CD14-positive monocyte (primary cell): ENCODE measurements around the gene PON3. TPM values are rescaled to one million over a fixed set of nuclear protein-coding genes. Genes with fewer than 3 reads are reported as not detected.

Source experiments
- DNase-seq, 3 donors: peaks; one replicate each; pipeline ENCODE4 v3.0.0-alpha.2; 2011 to 2022
- H2AFZ ChIP-seq: 2 replicates; pipeline ENCODE4 v1.6.0; 2012; ENCODE audit warnings: mild to moderate bottlenecking, low read depth, low read length, inconsistent platforms; ENCODE audit not compliant: insufficient read depth, poor library complexity, severe bottlenecking
- H3K27ac ChIP-seq, 2 donors: 1 replicate in 1 of 2; 2 replicates in 1 of 2; pipeline ENCODE4 v1.5.1; 2012 to 2013; ENCODE audit warnings: low read length in 2 of 2, control low read depth in 1 of 2, inconsistent platforms in 1 of 2, low read depth in 1 of 2, mild to moderate bottlenecking in 1 of 2
- H3K27me3 ChIP-seq, 2 donors: one replicate each; pipeline versions ENCODE4 v1.6.0 to v1.6.1; 2011 to 2013; ENCODE audit warnings: low read length in 2 of 2; ENCODE audit not compliant: control insufficient read depth in 2 of 2, insufficient read depth in 2 of 2
- H3K36me3 ChIP-seq, 2 donors: replicated peaks in 1 of 2; 1 replicate in 1 of 2; 2 replicates in 1 of 2; pipeline versions ENCODE4 v1.5.1 to v1.6.1; 2012 to 2013; ENCODE audit warnings: low read length in 2 of 2, control low read depth in 1 of 2, inconsistent platforms in 1 of 2, mild to moderate bottlenecking in 1 of 2; ENCODE audit not compliant: insufficient read depth in 2 of 2, control insufficient read depth in 1 of 2
- H3K4me1 ChIP-seq, 2 donors: 1 replicate in 1 of 2; 2 replicates in 1 of 2; pipeline versions ENCODE4 v1.5.1 to v1.6.1; 2012 to 2013; ENCODE audit warnings: low read length in 2 of 2, control low read depth in 1 of 2, inconsistent platforms in 1 of 2, mild to moderate bottlenecking in 1 of 2, moderate library complexity in 1 of 2; ENCODE audit not compliant: insufficient read depth in 2 of 2, control insufficient read depth in 1 of 2
- H3K4me2 ChIP-seq: replicated peaks from 2 replicates; pipeline ENCODE3; 2012; ENCODE audit warnings: low read length, moderate library complexity, mild to moderate bottlenecking; ENCODE audit not compliant: poor library complexity, severe bottlenecking; ENCODE audit errors: extremely low read depth
- H3K4me3 ChIP-seq, 3 experiments: fragments of 200-600 bp in 1 of 3; sonication (generic) in 1 of 3; replicated peaks in 1 of 3; 1 replicate in 2 of 3; 2 replicates in 1 of 3; pipeline ENCODE4 v1.5.1; 2011 to 2013; ENCODE audit warnings: low read length in 3 of 3, mild to moderate bottlenecking in 3 of 3, control low read depth in 2 of 3, low read depth in 2 of 3, inconsistent platforms in 1 of 3, moderate library complexity in 1 of 3
- H3K79me2 ChIP-seq: 2 replicates; pipeline ENCODE4 v1.6.0; 2012; ENCODE audit warnings: mild to moderate bottlenecking, control low read depth, inconsistent platforms, low read length, moderate library complexity; ENCODE audit not compliant: insufficient read depth
- H3K9ac ChIP-seq: 2 replicates; pipeline ENCODE4 v1.6.0; 2017; ENCODE audit warnings: low read length, mild to moderate bottlenecking; ENCODE audit not compliant: insufficient read depth, poor library complexity, severe bottlenecking
- H3K9me3 ChIP-seq, 2 donors: replicated peaks in 1 of 2; 1 replicate in 1 of 2; 2 replicates in 1 of 2; pipeline versions ENCODE4 v1.5.1 to v1.6.1; 2012 to 2013; ENCODE audit warnings: low read length in 2 of 2, control low read depth in 1 of 2; ENCODE audit not compliant: control insufficient read depth in 1 of 2, insufficient read depth in 1 of 2
- H4K20me1 ChIP-seq: 2 replicates; pipeline ENCODE4 v1.6.0; 2012; ENCODE audit warnings: mild to moderate bottlenecking, low read length, control low read depth, moderate library complexity; ENCODE audit not compliant: insufficient read depth
- H3K27ac Mint-ChIP-seq, 7 donors: one replicate each; pipeline ENCODE4 v1.8.0; 2020; ENCODE audit warnings: mild to moderate bottlenecking in 7 of 7, mixed read lengths in 7 of 7, moderate library complexity in 6 of 7, inconsistent platforms in 2 of 7
- H3K27me3 Mint-ChIP-seq, 3 donors: one replicate each; pipeline ENCODE4 v1.8.0; 2021 to 2022; ENCODE audit warnings: low read depth in 3 of 3, mild to moderate bottlenecking in 3 of 3, mixed read lengths in 3 of 3, moderate library complexity in 3 of 3, inconsistent platforms in 1 of 3
- H3K36me3 Mint-ChIP-seq, 2 donors: one replicate each; pipeline ENCODE4 v1.8.0; 2020; ENCODE audit warnings: mixed read lengths in 2 of 2, inconsistent platforms in 1 of 2, mild to moderate bottlenecking in 1 of 2
- H3K4me1 Mint-ChIP-seq: one replicate; pipeline ENCODE4 v1.8.0; 2020; ENCODE audit warnings: mild to moderate bottlenecking, mixed read lengths
- H3K4me3 Mint-ChIP-seq, 2 donors: one replicate each; pipeline ENCODE4 v1.8.0; 2020; ENCODE audit warnings: mild to moderate bottlenecking in 2 of 2, mixed read lengths in 2 of 2, moderate library complexity in 1 of 2
- H3K9me3 Mint-ChIP-seq, 7 donors: one replicate each; pipeline ENCODE4 v1.8.0; 2020 to 2022; ENCODE audit warnings: mixed read lengths in 7 of 7, mild to moderate bottlenecking in 6 of 7, moderate library complexity in 6 of 7, inconsistent platforms in 2 of 7
- WGBS: methylation state at CpG from one replicate; pipeline ENCODE4 v1.1.5; 2013; ENCODE audit warnings: missing lambda C conversion rate; ENCODE audit not compliant: insufficient coverage; 5-methylcytosine and 5-hydroxymethylcytosine counted together
- intact Hi-C, 2 donors: fragments of 100-400 bp; cut with micrococcal nuclease; formaldehyde crosslinking; loops; one replicate each; pipeline versions ENCODE4 v1.15.0 to v1.15.1; 2023
- polyA plus RNA-seq, 3 donors: library from polyadenylated mRNA; depleted of rRNA in 1 of 3; unstranded in 2 of 3; stranded (reverse) in 1 of 3; fragments of 300-500 nt in 2 of 3; fragments of >200 nt in 1 of 3; fragmentation: Illumina TruSeq in 2 of 3; gene quantifications; 1 replicate in 2 of 3; 2 replicates in 1 of 3; pipeline ENCODE4 v1.2.3, GENCODE V29; 2012 to 2021
- TF ChIP-seq, protein P1 (sequence below): fragments of 200-600 bp; IDR thresholded peaks from one replicate; pipeline ENCODE4 v1.8.0; 2022; ENCODE audit warnings: antibody characterized with exemption, mild to moderate bottlenecking

The PON3 gene
- polyA plus RNA-seq, 3 donors: not detected

DNA sequence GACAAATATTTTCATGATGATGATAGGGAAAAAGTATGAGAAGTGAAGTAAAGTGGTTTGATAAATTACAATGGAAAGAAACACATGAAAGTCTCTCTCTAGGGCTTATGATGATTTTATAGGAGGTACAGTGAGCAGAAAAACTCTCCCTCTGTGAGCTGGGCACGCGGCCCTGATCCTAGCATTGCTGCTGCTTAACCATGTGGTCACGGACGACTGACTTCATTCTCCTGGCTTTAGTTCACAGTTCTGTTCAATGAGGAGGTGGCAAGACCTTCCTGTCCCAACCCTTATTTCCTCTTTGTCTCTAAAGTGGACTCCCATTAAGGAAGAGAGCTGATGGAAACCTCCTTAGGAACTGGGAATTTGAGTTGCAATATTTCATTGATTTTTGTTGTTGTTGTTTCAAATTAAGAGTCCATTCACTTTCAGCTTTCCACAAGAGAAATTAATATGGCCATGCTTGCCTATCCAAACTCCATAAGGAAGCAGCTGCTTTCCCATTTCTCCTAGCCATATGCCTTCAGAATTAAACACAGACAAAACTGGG lies 8.2 kb upstream of the PON3 start:
- TF ChIP-seq, protein P1, sequence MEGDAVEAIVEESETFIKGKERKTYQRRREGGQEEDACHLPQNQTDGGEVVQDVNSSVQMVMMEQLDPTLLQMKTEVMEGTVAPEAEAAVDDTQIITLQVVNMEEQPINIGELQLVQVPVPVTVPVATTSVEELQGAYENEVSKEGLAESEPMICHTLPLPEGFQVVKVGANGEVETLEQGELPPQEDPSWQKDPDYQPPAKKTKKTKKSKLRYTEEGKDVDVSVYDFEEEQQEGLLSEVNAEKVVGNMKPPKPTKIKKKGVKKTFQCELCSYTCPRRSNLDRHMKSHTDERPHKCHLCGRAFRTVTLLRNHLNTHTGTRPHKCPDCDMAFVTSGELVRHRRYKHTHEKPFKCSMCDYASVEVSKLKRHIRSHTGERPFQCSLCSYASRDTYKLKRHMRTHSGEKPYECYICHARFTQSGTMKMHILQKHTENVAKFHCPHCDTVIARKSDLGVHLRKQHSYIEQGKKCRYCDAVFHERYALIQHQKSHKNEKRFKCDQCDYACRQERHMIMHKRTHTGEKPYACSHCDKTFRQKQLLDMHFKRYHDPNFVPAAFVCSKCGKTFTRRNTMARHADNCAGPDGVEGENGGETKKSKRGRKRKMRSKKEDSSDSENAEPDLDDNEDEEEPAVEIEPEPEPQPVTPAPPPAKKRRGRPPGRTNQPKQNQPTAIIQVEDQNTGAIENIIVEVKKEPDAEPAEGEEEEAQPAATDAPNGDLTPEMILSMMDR: no peak
- no CpG with 5 or more reads among the region's 4 CpGs for WGBS
- H3K4me1 Mint-ChIP-seq: no peaks in the 10 kb centered on the region

DNA sequence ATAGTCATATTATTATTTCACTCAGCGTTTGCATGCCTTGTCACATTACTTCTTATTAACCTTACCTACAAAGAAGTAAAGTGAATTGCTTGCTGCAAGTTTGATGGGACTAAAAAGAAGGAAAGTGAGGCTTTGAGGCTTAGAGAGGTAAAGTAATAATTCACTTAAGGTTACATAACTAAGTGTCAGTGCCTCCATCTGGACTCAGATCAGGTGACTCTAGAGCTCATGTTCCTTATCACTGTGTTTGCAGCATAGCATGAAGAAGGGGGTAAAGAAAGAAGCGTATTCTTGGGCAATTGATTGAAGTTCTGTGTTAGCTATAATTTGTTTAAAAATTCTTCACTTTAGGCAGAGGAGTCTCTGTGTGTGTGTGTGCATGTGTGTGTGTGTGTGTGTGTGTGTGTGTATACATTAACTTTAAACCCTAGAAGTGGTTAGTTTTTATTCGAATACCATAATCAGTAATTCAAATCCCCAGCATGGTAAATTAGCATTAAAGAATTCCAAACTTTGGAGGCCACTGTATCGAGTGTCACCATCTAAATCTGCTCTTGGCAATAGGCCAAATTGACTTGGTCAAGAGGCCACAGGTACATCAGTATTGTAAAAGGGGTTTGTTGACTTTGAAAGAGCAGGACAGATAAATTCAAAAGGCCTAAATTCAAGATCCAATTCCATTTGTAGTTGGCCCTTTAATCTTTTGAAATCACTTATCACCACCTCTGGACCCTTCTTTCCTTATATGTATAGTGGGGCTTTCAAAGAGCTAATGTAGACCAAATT lies 2.2 kb upstream of the PON3 start:
- no peaks in the 10 kb centered on the region for H3K79me2 ChIP-seq
- peaks cover 16 to 24% of the 10 kb centered on the region in 2 donors for H3K27me3 ChIP-seq
- Mint-ChIP-seq H3K4me1 (peaks cover 14% of the 10 kb centered on the region), H3K36me3 (peaks cover 0 to 2% of the 10 kb centered on the region in 2 donors), H3K27ac (no peak overlapping the region), H3K4me3 (no peak overlapping the region), H3K27me3 (peaks cover 23 to 35% (median 29%) of the 10 kb centered on the region in 3 donors), H3K9me3 (peaks cover 0 to 5% (median 2%) of the 10 kb centered on the region in 7 donors)
- TF ChIP-seq, protein P1: no peak
- no CpG with 5 or more reads among the region's 4 CpGs for WGBS
- H3K4me3 ChIP-seq: no peak overlapping the region
- H3K36me3 ChIP-seq: no peaks in the 10 kb centered on the region
- no peaks in the 10 kb centered on the region for H4K20me1 ChIP-seq
- intact Hi-C loops: no loop called here
- no peak for DNase-seq
- H3K27ac ChIP-seq: no peak overlapping the region
- no peak overlapping the region for H3K9ac ChIP-seq
- no peak overlapping the region for H2AFZ ChIP-seq
- peaks cover 0 to 10% of the 10 kb centered on the region in 2 donors for H3K4me1 ChIP-seq
- no peak overlapping the region for H3K4me2 ChIP-seq
- peaks cover 0 to 4% of the 10 kb centered on the region in 2 donors for H3K9me3 ChIP-seq

More for the DNA sequence above, 8.2 kb upstream of the PON3 start:
- Histone ChIP-seq H3K9ac (no peak overlapping the region), H3K4me3 (no peak overlapping the region), H3K79me2 (no peaks in the 10 kb centered on the region), H3K4me1 (no peaks in the 10 kb centered on the region), H4K20me1 (no peaks in the 10 kb centered on the region), H3K27ac (no peak overlapping the region), H3K9me3 (no peaks in the 10 kb centered on the region), H3K4me2 (no peak overlapping the region), H3K36me3 (peaks cover 4 to 14% of the 10 kb centered on the region in 2 donors), H2AFZ (no peak overlapping the region), H3K27me3 (no peaks in the 10 kb centered on the region)
- Mint-ChIP-seq H3K36me3 (peaks cover 12 to 18% of the 10 kb centered on the region in 2 donors), H3K27ac (no peak overlapping the region), H3K4me3 (no peak overlapping the region), H3K27me3 (peaks cover 0 to 2% (median 2%) of the 10 kb centered on the region in 3 donors), H3K9me3 (peaks cover 0 to 1% (median 0%) of the 10 kb centered on the region in 7 donors)
- intact Hi-C loops: no loop called here
- DNase-seq: no peak
